Thymus (tissue), 11 donors: ENCODE results near the gene EPHB3. TPM values are rescaled to one million over a fixed set of nuclear protein-coding genes. Genes with fewer than 3 reads are reported as not detected.

Experiments
- DNase-seq, 9 donors: peaks; one replicate each; pipeline ENCODE4 v3.0.0-alpha.2; 2013; ENCODE audit warnings: low spot score in 9 of 9, low read depth in 6 of 9, missing footprints in 1 of 9
- H3K27ac ChIP-seq, 2 donors: one replicate each; pipeline ENCODE4 v1.5.1; 2013; ENCODE audit warnings: control low read depth in 1 of 2, low read depth in 1 of 2, low read length in 1 of 2, mild to moderate bottlenecking in 1 of 2, moderate library complexity in 1 of 2
- H3K27me3 ChIP-seq, 2 donors: one replicate each; pipeline ENCODE4 v1.5.1; 2013; ENCODE audit warnings: low read length in 1 of 2; ENCODE audit not compliant: control insufficient read depth in 2 of 2, insufficient read depth in 1 of 2
- H3K36me3 ChIP-seq, 2 donors: one replicate each; pipeline ENCODE4 v1.5.1; 2013; ENCODE audit warnings: low read length in 1 of 2, mild to moderate bottlenecking in 1 of 2, moderate library complexity in 1 of 2; ENCODE audit not compliant: control insufficient read depth in 2 of 2, insufficient read depth in 2 of 2
- H3K4me1 ChIP-seq, 2 donors: one replicate each; pipeline ENCODE4 v1.5.1; 2013; ENCODE audit warnings: low read length in 2 of 2; ENCODE audit not compliant: control insufficient read depth in 2 of 2, insufficient read depth in 2 of 2
- H3K4me3 ChIP-seq, 2 donors: one replicate each; pipeline ENCODE4 v1.5.1; 2013; ENCODE audit warnings: low read length in 2 of 2, control low read depth in 1 of 2, mild to moderate bottlenecking in 1 of 2
- H3K9me3 ChIP-seq, 2 donors: one replicate each; pipeline ENCODE4 v1.5.1; 2013; ENCODE audit warnings: low read length in 1 of 2, mild to moderate bottlenecking in 1 of 2; ENCODE audit not compliant: control insufficient read depth in 2 of 2, insufficient read depth in 1 of 2
- WGBS: extraction: QIAGEN DNeasy Blood & Tissue Kit; methylation state at CpG from one replicate; pipeline ENCODE4 v1.1.7; 2013; 5-methylcytosine and 5-hydroxymethylcytosine counted together
- polyA plus RNA-seq: library from polyadenylated mRNA; stranded (reverse); fragments of 200-250 nt; gene quantifications from one replicate; pipeline ENCODE4 v1.2.3, GENCODE V29; 2013
- total RNA-seq: library from RNA; stranded (reverse); fragments of 120-200 nt; gene quantifications from one replicate; pipeline ENCODE4 v1.2.4, GENCODE V29; 2013
- donor health status: healthy.

Gene EPHB3
- total and polyA plus RNA-seq, 2 donors, result 1.1 to 1.3 TPM

DNA sequence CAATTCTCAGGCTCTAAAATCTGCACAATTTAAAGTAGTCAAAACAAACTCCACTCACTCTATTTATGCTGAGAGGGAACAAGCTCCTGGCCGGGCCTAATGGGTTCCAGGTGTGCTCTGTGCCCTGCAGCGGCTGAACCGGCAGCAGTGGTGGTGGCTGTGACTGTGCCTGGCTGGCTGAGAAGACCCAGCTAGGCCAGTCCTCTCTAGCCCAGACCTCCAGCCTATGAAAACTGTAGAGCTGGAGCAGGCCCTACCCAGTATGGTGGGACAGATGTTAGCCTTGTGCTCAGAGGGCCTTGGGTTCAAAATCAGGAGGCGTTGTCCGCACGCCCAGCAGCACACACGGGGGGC is 37.0 kb downstream of the EPHB3 start:
- peaks cover 27 to 45% of the 10 kb centered on the region in 2 donors for H3K27me3 ChIP-seq
- no peak for DNase-seq
- WGBS, result 98% methylated on average over 7 of the region's 7 CpGs
- peaks cover 0 to 20% of the 10 kb centered on the region in 2 donors for H3K4me1 ChIP-seq
- H3K4me3 ChIP-seq, result no peak overlapping the region
- H3K27ac ChIP-seq, result no peak overlapping the region
- H3K36me3 ChIP-seq, result no peaks in the 10 kb centered on the region
- H3K9me3 ChIP-seq, result no peaks in the 10 kb centered on the region

GRCh38 chr3:184599143-184599542 is 37.6 kb downstream of the EPHB3 start:
- H3K27me3 ChIP-seq, result peaks cover 32 to 51% of the 10 kb centered on the region in 2 donors
- no peak overlapping the region for H3K27ac ChIP-seq
- no peak for DNase-seq
- 95% methylated on average over 3 of the region's 3 CpGs for WGBS
- no peak overlapping the region for H3K4me3 ChIP-seq
- peaks cover 0 to 20% of the 10 kb centered on the region in 2 donors for H3K4me1 ChIP-seq
- no peaks in the 10 kb centered on the region for H3K36me3 ChIP-seq
- no peaks in the 10 kb centered on the region for H3K9me3 ChIP-seq

DNA sequence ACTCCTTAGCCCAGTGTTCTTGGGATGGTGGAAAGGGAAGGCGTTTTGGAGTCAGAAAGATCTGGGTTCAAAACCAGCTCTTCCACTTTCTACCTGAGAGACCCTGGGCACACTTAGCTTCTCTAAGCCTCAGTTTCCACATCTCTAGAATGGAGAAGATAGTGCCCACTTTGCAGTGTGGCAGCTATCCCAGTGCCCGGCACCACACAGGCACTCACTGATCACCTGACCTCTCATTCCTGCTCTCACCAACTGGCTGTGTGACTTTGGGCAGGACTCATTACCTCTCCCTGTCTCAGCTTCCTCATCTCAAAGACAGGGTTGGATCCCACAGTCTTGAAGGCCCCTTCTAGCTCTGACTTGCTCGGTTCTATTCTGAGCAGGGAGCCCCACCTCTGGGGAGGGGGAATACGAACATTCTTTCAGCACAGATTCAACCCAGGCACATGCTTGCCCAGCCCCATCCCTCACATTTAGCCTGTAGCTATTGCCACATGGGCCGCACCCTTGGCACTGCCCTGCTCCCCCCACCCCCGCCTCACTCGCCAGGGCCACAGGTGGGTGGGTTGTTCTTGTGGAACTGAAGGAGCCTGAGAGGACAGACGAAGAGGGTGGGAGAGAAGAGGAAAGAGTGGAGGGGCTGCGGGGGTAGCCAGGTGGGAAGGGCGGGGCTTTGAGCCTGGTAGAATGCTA is 39.2 kb downstream of the EPHB3 start:
- Histone ChIP-seq H3K4me3 (no peak overlapping the region), H3K27ac (no peak overlapping the region), H3K36me3 (no peaks in the 10 kb centered on the region), H3K9me3 (peaks cover 0 to 3% of the 10 kb centered on the region in 2 donors), H3K4me1 (peaks cover 0 to 21% of the 10 kb centered on the region in 2 donors), H3K27me3 (peaks cover 44 to 68% of the 10 kb centered on the region in 2 donors)
- no peak for DNase-seq
- 66% methylated on average over 10 of the region's 10 CpGs for whole genome bisulfite sequencing

GRCh38 chr3:184601576-184602371 is 40.2 kb downstream of the EPHB3 start:
- DNase-seq, result no peak
- Histone ChIP-seq H3K27ac (no peak overlapping the region), H3K4me1 (peaks cover 0 to 21% of the 10 kb centered on the region in 2 donors), H3K4me3 (no peak overlapping the region), H3K9me3 (peaks cover 0 to 3% of the 10 kb centered on the region in 2 donors), H3K36me3 (no peaks in the 10 kb centered on the region), H3K27me3 (peaks cover 44 to 72% of the 10 kb centered on the region in 2 donors)
- WGBS, result 3% methylated on average over 63 of the region's 63 CpGs

GRCh38 chr3:184602372-184603150 is 41.0 kb downstream of the EPHB3 start:
- peaks cover 0 to 3% of the 10 kb centered on the region in 2 donors for H3K9me3 ChIP-seq
- peaks cover 0 to 22% of the 10 kb centered on the region in 2 donors for H3K4me1 ChIP-seq
- H3K27me3 ChIP-seq, result peaks cover 44 to 78% of the 10 kb centered on the region in 2 donors
- H3K4me3 ChIP-seq, result no peak overlapping the region
- 37% methylated on average over 14 of the region's 14 CpGs for WGBS
- no peak overlapping the region for H3K27ac ChIP-seq
- H3K36me3 ChIP-seq, result no peaks in the 10 kb centered on the region
- DNase-seq, result no peak

GRCh38 chr3:184603151-184604030 is 41.8 kb downstream of the EPHB3 start:
- 53% methylated on average over 20 of the region's 20 CpGs for WGBS
- H3K9me3 ChIP-seq, result peaks cover 0 to 3% of the 10 kb centered on the region in 2 donors

GRCh38 chr3:184604039-184604601 is 42.5 kb downstream of the EPHB3 start:
- Histone ChIP-seq H3K27ac (no peak overlapping the region), H3K4me1 (peaks cover 2 to 31% of the 10 kb centered on the region in 2 donors), H3K4me3 (peak overlapping the region in 1 of 2 donors; percentile 7), H3K27me3 (peaks cover 41 to 77% of the 10 kb centered on the region in 2 donors), H3K9me3 (peaks cover 0 to 3% of the 10 kb centered on the region in 2 donors), H3K36me3 (no peaks in the 10 kb centered on the region)
- WGBS, result under 1% methylated on average over 56 of the region's 56 CpGs
- DNase-seq, result no peak

More at GRCh38 chr3:184603151-184604030, 41.8 kb downstream of the EPHB3 start:
- Histone ChIP-seq H3K4me3 (no peak overlapping the region), H3K36me3 (no peaks in the 10 kb centered on the region), H3K27me3 (peaks cover 44 to 78% of the 10 kb centered on the region in 2 donors), H3K4me1 (peaks cover 2 to 29% of the 10 kb centered on the region in 2 donors), H3K27ac (no peak overlapping the region)
- no peak for DNase-seq
